CD4-positive, alpha-beta T cell treated with Interferon gamma for 1 hour (primary cell): Measurements from ENCODE around the gene PNMA1.
"Not testable (repeated sequence)": the region's sequence is repeated elsewhere in the genome, so short reads cannot be mapped to it uniquely, and the experiment has no call there.

Source experiments
- DNase-seq: peaks from one replicate; pipeline ENCODE4 v3.0.0-alpha.2; 2020

PNMA1 gene

GRCh38 chr14:73714656-73715081, 485 bp upstream of the PNMA1 start:
- DNase-seq, result no peak

- DNase-seq, result no peak
These were observed 880 bp downstream of the PNMA1 start for GRCh38 chr14:73713206-73713802.

- no peak for DNase-seq
These were observed 1.5 kb downstream of the PNMA1 start for GRCh38 chr14:73712540-73713180.

GRCh38 chr14:73712071-73712506, 2.1 kb downstream of the PNMA1 start:
- no peak for DNase-seq

- no peak for DNase-seq
These were observed 3.4 kb downstream of the PNMA1 start for GRCh38 chr14:73710737-73711136.

- DNase-seq, result no peak
These were observed 4.2 kb downstream of the PNMA1 start for GRCh38 chr14:73709904-73710469.

- DNase-seq, result not testable (repeated sequence)
These were observed 6.1 kb downstream of the PNMA1 start for GRCh38 chr14:73708076-73708475.

GRCh38 chr14:73700325-73700724, 13.9 kb downstream of the PNMA1 start:
- DNase-seq, result no peak

GRCh38 chr14:73696466-73697400, 17.5 kb downstream of the PNMA1 start:
- DNase-seq, result no peak

GRCh38 chr14:73695997-73696396, 18.2 kb downstream of the PNMA1 start:
- no peak for DNase-seq

- no peak for DNase-seq
These were observed 19.1 kb downstream of the PNMA1 start for GRCh38 chr14:73695082-73695481.

GRCh38 chr14:73694083-73694482, 20.1 kb downstream of the PNMA1 start:
- no peak for DNase-seq

GRCh38 chr14:73686901-73687300, 27.3 kb downstream of the PNMA1 start:
- no peak for DNase-seq

GRCh38 chr14:73685328-73685727, 28.9 kb downstream of the PNMA1 start:
- no peak for DNase-seq

- no peak for DNase-seq
These were observed 29.6 kb downstream of the PNMA1 start for GRCh38 chr14:73684627-73685026.

GRCh38 chr14:73680821-73681220, 33.4 kb downstream of the PNMA1 start:
- no peak for DNase-seq

GRCh38 chr14:73678698-73679097, 35.5 kb downstream of the PNMA1 start:
- no peak for DNase-seq

GRCh38 chr14:73674986-73675385, 39.2 kb downstream of the PNMA1 start:
- no peak for DNase-seq

GRCh38 chr14:73667854-73668253, 46.3 kb downstream of the PNMA1 start:
- DNase-seq, result no peak

GRCh38 chr14:73666583-73666982, 47.6 kb downstream of the PNMA1 start:
- DNase-seq, result no peak

GRCh38 chr14:73665130-73665529, 49.1 kb downstream of the PNMA1 start:
- no peak for DNase-seq

GRCh38 chr14:73663548-73664212, 50.5 kb downstream of the PNMA1 start:
- DNase-seq, result no peak

- no peak for DNase-seq
These were observed 51.7 kb downstream of the PNMA1 start for GRCh38 chr14:73662487-73662943.
